Raji (cell line): ENCODE measurements around the gene SLC25A1.

Experiments
- POLR2A ChIP-seq: IDR thresholded peaks from 2 replicates; pipeline ENCODE4 v1.6.1; 2011; ENCODE audit warnings: low read depth, low read length, control low read depth; ENCODE audit not compliant: insufficient read depth

SLC25A1 gene

GRCh38 chr22:19166421-19166820 is 12.1 kb downstream of the SLC25A1 start:
- no peak for TF ChIP-seq POLR2A

GRCh38 chr22:19164425-19164824 is 14.1 kb downstream of the SLC25A1 start:
- TF ChIP-seq POLR2A = no peak

- no peak for TF ChIP-seq POLR2A
Measured at GRCh38 chr22:19152942-19153883, 25.3 kb downstream of the SLC25A1 start.

GRCh38 chr22:19151329-19152191 is 27.0 kb downstream of the SLC25A1 start:
- no peak for TF ChIP-seq POLR2A

GRCh38 chr22:19150482-19151328 is 27.8 kb downstream of the SLC25A1 start:
- no peak for TF ChIP-seq POLR2A

- no peak for TF ChIP-seq POLR2A
Measured at GRCh38 chr22:19149991-19150390, 28.5 kb downstream of the SLC25A1 start, which contains the start of gene GSC2. Gene GSC2 (minus strand): TSS chr22:19150292. CDS start chr22:19150283, 9 bp downstream.

GRCh38 chr22:19149047-19149883 is 29.3 kb downstream of the SLC25A1 start:
- TF ChIP-seq POLR2A = no peak

- TF ChIP-seq POLR2A = no peak
Measured at GRCh38 chr22:19148417-19149046, 30.0 kb downstream of the SLC25A1 start.

GRCh38 chr22:19147195-19147780 is 31.2 kb downstream of the SLC25A1 start:
- no peak for TF ChIP-seq POLR2A

- TF ChIP-seq POLR2A = no peak
Measured at GRCh38 chr22:19146215-19146968, 32.1 kb downstream of the SLC25A1 start.

- no peak for TF ChIP-seq POLR2A
Measured at GRCh38 chr22:19143967-19144400, 34.6 kb downstream of the SLC25A1 start.

GRCh38 chr22:19143212-19143611 is 35.3 kb downstream of the SLC25A1 start:
- TF ChIP-seq POLR2A = no peak
